MM.1S (cell line): ENCODE results near the gene UNC13A.

Experiments used
- DNase-seq: peaks from one replicate; pipeline ENCODE4 v3.0.0-alpha.2; 2015
- H2AFZ ChIP-seq: fragments of 300-600 bp; sonication (generic); 2 replicates; pipeline ENCODE4 v1.6.0; 2016; ENCODE audit warnings: antibody characterized with exemption, low read length
- H3F3A ChIP-seq: fragments of 300-600 bp; sonication (generic); 2 replicates; pipeline ENCODE4 v1.6.1; 2016; ENCODE audit warnings: mild to moderate bottlenecking, antibody characterized with exemption, low read length, moderate library complexity, mixed read lengths; ENCODE audit not compliant: insufficient read depth
- H3K27ac ChIP-seq: fragments of 300-600 bp; sonication (generic); 2 replicates; pipeline ENCODE4 v1.5.1; 2016; ENCODE audit warnings: mild to moderate bottlenecking, low read length
- H3K27me3 ChIP-seq: fragments of 300-600 bp; sonication (generic); replicated peaks from 2 replicates; pipeline ENCODE4 v1.6.0; 2016; ENCODE audit warnings: low read length; ENCODE audit not compliant: insufficient read depth
- H3K36me3 ChIP-seq: fragments of 300-600 bp; sonication (generic); replicated peaks from 2 replicates; pipeline ENCODE4 v1.6.1; 2016; ENCODE audit warnings: mild to moderate bottlenecking, low read length, mixed read lengths; ENCODE audit not compliant: insufficient read depth
- H3K4me1 ChIP-seq: fragments of 300-600 bp; sonication (generic); 2 replicates; pipeline ENCODE4 v1.6.1; 2016; ENCODE audit warnings: low read length, mixed read lengths
- H3K4me2 ChIP-seq: fragments of 300-600 bp; sonication (generic); 2 replicates; pipeline ENCODE4 v1.6.0; 2016; ENCODE audit warnings: low read depth, low read length
- H3K4me3 ChIP-seq: fragments of 300-600 bp; sonication (generic); 2 replicates; pipeline ENCODE4 v1.5.1; 2016; ENCODE audit warnings: low read length, mixed read lengths
- H3K79me2 ChIP-seq: fragments of 300-600 bp; sonication (generic); 2 replicates; pipeline ENCODE4 v1.6.1; 2016; ENCODE audit warnings: mixed run types, low read length, mixed read lengths
- H3K9ac ChIP-seq: fragments of 300-600 bp; sonication (generic); 2 replicates; pipeline ENCODE4 v1.6.1; 2016; ENCODE audit warnings: low read length, mixed read lengths
- H3K9me2 ChIP-seq: fragments of 300-600 bp; sonication (generic); replicated peaks from 2 replicates; pipeline ENCODE4 v1.6.1; 2016; ENCODE audit warnings: mild to moderate bottlenecking, low read length, mixed read lengths; ENCODE audit not compliant: insufficient read depth
- H3K9me3 ChIP-seq: fragments of 300-600 bp; sonication (generic); replicated peaks from 2 replicates; pipeline ENCODE4 v1.6.1; 2016; ENCODE audit warnings: mild to moderate bottlenecking, low read length, mixed read lengths; ENCODE audit not compliant: insufficient read depth
- H4K20me1 ChIP-seq: fragments of 300-600 bp; sonication (generic); 2 replicates; pipeline ENCODE4 v1.6.1; 2016; ENCODE audit warnings: mild to moderate bottlenecking, low read length, moderate library complexity, mixed read lengths; ENCODE audit not compliant: insufficient read depth
- EZH2 ChIP-seq: fragments of 300-600 bp; sonication (generic); optimal IDR thresholded peaks from 2 replicates; pipeline ENCODE3; 2017; ENCODE audit warnings: low read depth, mild to moderate bottlenecking, antibody characterized with exemption, low read length, mixed read lengths
- EZH2phosphoT487 ChIP-seq: fragments of 300-600 bp; sonication (generic); IDR thresholded peaks from 2 replicates; pipeline ENCODE4 v1.6.1; 2018; ENCODE audit warnings: antibody characterized with exemption, low read length
- TF ChIP-seq, protein P1 (sequence below): fragments of 300-600 bp; sonication (generic); IDR thresholded peaks from 2 replicates; pipeline ENCODE4 v1.5.1; 2016; ENCODE audit warnings: antibody characterized with exemption, low read length, mixed read lengths

Gene UNC13A

DNA sequence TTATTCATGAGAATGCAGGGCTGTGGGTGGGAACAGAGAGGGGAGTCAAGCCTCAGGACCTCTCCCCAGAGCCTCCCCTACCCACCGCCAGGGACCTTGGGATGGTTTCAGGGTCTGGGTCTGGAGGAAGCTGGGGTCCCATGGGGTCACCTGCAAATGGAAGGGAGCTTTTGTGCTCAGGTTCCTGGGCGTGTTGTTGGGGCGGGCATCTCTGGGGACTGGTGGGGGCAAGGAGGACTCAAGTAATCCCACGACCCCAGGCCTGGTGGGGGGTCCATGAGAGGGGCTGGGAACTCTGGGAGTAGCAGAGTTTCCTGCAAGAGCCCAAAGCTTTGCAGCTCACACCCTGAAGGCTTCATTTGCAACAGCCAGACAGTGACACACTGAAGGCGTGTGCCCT lies 60.2 kb downstream of the UNC13A start:
- no peak for DNase-seq
- H3K36me3 ChIP-seq, result no peaks in the 10 kb centered on the region
- no peaks in the 10 kb centered on the region for H4K20me1 ChIP-seq
- TF ChIP-seq, protein P1, sequence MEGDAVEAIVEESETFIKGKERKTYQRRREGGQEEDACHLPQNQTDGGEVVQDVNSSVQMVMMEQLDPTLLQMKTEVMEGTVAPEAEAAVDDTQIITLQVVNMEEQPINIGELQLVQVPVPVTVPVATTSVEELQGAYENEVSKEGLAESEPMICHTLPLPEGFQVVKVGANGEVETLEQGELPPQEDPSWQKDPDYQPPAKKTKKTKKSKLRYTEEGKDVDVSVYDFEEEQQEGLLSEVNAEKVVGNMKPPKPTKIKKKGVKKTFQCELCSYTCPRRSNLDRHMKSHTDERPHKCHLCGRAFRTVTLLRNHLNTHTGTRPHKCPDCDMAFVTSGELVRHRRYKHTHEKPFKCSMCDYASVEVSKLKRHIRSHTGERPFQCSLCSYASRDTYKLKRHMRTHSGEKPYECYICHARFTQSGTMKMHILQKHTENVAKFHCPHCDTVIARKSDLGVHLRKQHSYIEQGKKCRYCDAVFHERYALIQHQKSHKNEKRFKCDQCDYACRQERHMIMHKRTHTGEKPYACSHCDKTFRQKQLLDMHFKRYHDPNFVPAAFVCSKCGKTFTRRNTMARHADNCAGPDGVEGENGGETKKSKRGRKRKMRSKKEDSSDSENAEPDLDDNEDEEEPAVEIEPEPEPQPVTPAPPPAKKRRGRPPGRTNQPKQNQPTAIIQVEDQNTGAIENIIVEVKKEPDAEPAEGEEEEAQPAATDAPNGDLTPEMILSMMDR, result no peak
- TF ChIP-seq EZH2phosphoT487 (no peak), EZH2 (no peak)
- no peak overlapping the region for H3K27ac ChIP-seq
- H3F3A ChIP-seq, result no peaks in the 10 kb centered on the region
- H2AFZ ChIP-seq, result no peak overlapping the region
- no peaks in the 10 kb centered on the region for H3K4me1 ChIP-seq
- H3K27me3 ChIP-seq, result peaks cover 51% of the 10 kb centered on the region
- H3K9me2 ChIP-seq, result no peaks in the 10 kb centered on the region
- no peak overlapping the region for H3K4me3 ChIP-seq
- no peak overlapping the region for H3K4me2 ChIP-seq
- no peaks in the 10 kb centered on the region for H3K79me2 ChIP-seq
- no peaks in the 10 kb centered on the region for H3K9me3 ChIP-seq
- no peak overlapping the region for H3K9ac ChIP-seq

DNA sequence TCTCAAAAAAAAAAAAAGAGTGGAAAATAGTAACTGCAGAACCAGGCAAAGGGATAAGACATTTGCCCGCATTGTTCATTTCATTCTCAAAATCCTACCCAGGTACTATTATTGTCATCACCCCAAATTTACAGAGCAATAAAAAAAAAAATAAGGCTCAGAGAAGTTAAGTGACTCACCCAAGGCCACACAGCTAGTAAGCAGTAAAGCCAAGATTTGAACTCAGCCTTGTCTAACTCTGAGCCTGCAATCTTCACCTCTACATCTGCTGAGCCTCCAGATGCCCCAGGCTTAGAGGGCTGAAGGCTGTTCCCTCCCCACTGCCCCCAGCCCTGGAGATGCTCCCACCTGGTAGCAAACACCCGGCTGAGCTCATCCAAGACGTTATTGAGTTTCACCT lies 61.0 kb downstream of the UNC13A start:
- no peak for DNase-seq
- Histone ChIP-seq H3K4me1 (no peaks in the 10 kb centered on the region), H3F3A (no peaks in the 10 kb centered on the region), H3K27me3 (peaks cover 43% of the 10 kb centered on the region), H3K36me3 (no peaks in the 10 kb centered on the region), H3K27ac (no peak overlapping the region), H3K9me2 (no peaks in the 10 kb centered on the region), H3K9ac (no peak overlapping the region), H3K9me3 (no peaks in the 10 kb centered on the region), H3K4me2 (no peak overlapping the region), H3K4me3 (no peak overlapping the region), H2AFZ (no peak overlapping the region), H3K79me2 (no peaks in the 10 kb centered on the region), H4K20me1 (no peaks in the 10 kb centered on the region)
- TF ChIP-seq, protein P1, result no peak
- TF ChIP-seq EZH2 (no peak), EZH2phosphoT487 (no peak)

DNA sequence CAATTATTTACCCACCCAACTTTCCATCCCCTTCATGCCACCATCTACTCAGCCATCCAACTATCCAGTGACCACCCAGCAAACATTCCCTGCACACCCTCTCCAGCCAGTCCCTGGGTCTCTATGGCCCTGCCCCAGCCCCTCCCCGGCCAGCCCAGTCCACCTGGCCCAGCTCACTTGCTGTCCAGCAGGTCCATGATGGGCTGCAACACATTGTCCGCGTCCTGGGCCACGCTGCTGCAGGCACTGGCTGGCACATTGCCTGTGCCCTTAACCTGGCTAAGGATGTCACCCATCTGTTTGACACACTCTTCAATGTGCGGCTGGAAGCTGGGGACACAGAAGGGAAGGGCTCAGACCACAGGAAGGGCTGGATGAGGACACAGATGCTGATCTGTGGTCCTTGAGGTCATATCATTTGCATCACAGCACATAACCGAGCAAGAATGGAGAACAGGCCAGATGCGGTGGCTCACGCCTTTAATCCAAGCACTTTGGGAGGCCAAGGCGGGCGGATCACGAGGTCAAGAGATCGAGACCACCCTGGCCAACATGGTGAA lies 61.6 kb downstream of the UNC13A start:
- no peaks in the 10 kb centered on the region for H3K36me3 ChIP-seq
- H3K9ac ChIP-seq, result no peak overlapping the region
- H2AFZ ChIP-seq, result no peak overlapping the region
- no peaks in the 10 kb centered on the region for H3F3A ChIP-seq
- no peaks in the 10 kb centered on the region for H3K4me1 ChIP-seq
- DNase-seq, result no peak
- H3K4me3 ChIP-seq, result no peak overlapping the region
- no peak overlapping the region for H3K4me2 ChIP-seq
- no peak overlapping the region for H3K27ac ChIP-seq
- no peaks in the 10 kb centered on the region for H4K20me1 ChIP-seq
- TF ChIP-seq, protein P1, result no peak
- no peak for TF ChIP-seq EZH2
- TF ChIP-seq EZH2phosphoT487, result no peak
- no peaks in the 10 kb centered on the region for H3K79me2 ChIP-seq
- no peaks in the 10 kb centered on the region for H3K9me2 ChIP-seq
- no peaks in the 10 kb centered on the region for H3K9me3 ChIP-seq
- H3K27me3 ChIP-seq, result peaks cover 45% of the 10 kb centered on the region
